NOMO-1 treated with dmso at 0.1 percent for 144 hours (cell line): ENCODE measurements around the gene SRGAP2C.
"Not testable (repeated sequence)": the region's sequence is repeated elsewhere in the genome, so short reads cannot be mapped to it uniquely, and the experiment has no call there.

Experiments used
- DNase-seq: peaks from one replicate; lab custom pipeline; 2025; ENCODE audit not compliant: unreplicated experiment; lab: John Stamatoyannopoulos, UW

SRGAP2C gene

DNA sequence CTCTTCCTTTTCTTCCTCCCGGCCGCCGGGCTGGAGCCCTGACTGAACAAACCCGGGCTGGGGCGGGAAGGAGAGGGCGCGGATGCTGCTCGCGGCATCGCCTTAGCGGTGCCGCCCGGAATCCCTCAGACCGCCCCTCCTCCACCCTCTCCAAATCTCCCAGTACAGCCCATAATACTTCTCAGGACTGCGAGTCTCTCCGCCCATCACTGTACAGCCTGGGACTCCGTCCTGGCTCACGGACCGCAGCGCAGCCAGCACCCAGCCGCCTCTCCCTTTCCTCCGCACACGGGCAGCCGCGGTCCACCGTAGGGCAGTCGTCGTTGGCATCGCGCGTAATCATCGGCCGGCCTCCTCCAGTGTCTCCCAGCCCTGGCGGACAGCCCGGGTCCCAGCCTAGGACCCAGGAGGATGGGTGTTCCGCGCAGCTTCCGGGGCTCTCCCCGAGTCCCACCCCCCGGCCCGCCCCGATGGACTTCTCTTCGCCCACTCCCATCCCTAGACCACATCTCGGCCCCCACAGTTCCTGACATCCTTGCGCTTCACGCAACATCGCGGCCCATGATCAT is 449 bp downstream of the SRGAP2C start:
- DNase-seq, result not testable (repeated sequence)

GRCh38 chr1:121186191-121186590 is 1.4 kb downstream of the SRGAP2C start:
- not testable (repeated sequence) for DNase-seq

- not testable (repeated sequence) for DNase-seq
Measured at GRCh38 chr1:121187914-121188313, 3.1 kb downstream of the SRGAP2C start.

DNA sequence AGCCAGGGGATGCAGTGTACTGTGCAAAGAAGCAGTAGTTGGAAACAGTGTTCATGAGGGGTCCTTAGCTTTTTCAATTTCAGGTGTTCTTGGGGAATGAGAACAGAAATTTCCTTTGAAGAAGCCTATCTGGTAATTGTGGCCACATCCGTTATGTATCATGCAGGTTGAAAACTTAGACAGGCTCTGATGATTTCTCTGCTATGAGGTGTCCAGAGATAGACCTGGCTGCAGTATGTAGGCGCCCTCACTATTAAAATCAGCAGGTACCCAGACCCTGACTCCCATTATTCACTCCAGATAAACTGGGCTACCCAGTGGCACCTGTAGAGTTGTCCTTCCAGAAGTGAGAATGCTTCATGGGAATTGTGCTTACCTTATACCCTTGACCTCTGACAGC is 7.7 kb downstream of the SRGAP2C start:
- DNase-seq, result not testable (repeated sequence)

DNA sequence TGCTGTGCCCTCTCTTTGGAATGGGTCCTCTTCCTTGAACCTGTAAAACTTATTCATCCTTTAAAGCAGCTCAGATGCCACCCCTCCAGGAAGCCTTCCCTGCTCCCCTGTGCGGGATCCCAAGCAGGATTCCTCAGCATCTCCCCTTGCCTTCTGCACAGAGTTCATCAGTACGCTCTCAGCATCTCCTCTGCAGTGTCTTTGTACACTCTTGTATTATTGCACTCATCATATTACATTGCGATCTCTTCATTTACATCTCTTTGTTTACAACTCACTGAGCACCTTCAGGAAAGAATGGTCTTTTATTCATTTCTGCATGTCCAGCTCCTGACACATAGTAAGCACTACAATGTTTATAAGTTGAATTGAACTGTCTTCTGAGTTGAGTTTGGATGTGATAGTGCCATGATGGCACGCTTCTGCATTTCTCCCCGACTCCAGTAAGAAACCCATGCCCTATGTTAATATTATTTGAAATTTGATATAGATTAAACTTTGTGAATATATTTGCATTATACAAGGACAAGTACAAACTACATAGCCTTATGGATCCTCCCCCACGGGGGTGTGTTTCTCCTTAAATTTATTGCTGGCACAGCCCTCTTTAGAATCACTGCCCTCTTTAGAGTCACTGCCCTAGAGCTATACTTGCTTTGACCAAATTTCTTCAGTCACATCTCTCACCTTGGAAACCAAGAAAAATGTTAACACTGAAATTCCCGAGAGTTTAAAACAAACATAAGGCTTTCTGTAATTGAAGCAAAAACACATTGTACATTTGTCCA is 12.5 kb downstream of the SRGAP2C start:
- not testable (repeated sequence) for DNase-seq

DNA sequence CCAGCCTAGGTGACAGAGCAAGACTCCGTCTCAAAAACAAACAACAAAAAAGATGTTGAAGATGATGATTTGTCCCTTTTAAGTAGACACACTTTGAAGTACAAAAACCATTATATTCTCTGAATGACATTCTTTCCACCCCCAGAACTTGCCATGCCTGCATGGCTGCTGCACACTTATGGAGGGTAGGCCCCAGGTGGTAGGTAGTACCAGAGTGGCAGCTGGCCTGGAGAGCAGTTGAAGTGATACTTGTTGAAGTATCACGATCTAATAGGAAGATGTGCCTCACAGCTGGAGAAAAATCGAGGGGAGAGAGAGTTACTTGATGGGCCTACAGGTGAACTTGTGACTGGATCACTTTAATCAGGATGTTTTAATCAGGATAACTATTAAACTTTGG is 15.0 kb downstream of the SRGAP2C start:
- DNase-seq, result not testable (repeated sequence)

DNA sequence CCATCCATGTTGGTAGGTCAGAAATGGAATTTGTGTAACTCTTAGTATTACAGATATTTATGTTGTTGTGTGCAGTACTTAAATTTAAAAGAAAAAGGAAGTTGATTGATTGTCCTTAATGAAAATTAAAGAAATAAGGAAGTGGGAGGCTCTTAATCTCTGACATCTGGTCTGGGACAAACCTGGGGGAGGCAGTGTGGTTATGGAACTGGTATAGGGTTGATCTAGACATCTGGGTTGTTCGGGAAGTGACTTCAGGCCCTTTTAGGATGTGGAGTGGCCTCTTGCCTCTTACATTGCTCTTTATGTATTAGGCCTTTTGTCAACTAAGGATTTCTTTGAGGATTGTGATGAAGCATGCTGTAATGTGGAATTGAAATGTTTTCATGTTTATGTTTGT is 15.5 kb downstream of the SRGAP2C start:
- DNase-seq, result not testable (repeated sequence)

DNA sequence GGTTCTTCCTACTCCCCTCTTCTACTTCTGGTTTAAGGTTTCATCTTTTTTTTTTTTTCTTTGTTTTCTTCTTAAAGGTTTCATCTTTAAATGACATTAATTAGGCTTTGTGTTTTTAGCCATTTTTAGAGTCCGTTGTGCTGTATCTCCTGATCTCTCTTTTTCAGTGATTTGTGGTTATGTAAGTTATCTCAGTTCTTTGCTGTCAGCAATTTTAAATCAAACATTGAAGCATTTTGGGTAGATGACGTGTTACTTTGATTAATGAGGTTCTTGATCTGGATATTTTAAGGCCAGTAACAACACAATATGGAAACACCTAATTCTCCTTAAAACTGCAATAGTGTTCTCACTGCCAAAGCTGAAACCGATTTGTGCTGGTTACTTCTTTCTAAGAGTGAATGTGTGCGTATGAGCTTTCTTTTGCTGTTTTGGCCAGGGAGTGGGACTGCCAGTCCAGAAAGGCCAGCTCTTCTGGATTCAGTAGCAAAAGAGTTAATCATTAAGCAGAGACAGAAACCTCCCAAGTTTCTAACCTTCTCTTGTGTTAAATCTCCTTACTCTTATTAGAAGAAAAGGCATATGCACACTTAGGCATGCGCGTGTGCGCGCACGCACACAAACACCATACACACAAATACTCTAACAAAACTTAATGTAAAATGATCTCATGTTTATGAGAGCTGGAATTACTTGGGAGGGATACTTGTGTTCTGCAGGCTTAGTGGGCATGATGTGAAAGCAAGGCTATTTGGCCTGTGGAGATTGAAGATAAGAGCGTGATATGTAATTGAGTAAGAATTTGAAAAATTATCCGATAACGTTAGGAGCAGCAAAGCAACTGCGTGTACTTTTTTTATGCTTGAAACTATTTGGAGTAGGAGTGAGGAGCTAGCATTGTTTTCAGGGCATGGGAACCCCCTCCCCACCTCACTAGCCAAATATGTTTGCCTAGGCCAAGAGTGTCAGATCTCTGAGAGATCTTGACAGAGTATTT is 16.5 kb downstream of the SRGAP2C start:
- DNase-seq, result not testable (repeated sequence)

GRCh38 chr1:121202986-121203385 is 18.2 kb downstream of the SRGAP2C start:
- not testable (repeated sequence) for DNase-seq

GRCh38 chr1:121205786-121206711 is 21.3 kb downstream of the SRGAP2C start:
- not testable (repeated sequence) for DNase-seq

DNA sequence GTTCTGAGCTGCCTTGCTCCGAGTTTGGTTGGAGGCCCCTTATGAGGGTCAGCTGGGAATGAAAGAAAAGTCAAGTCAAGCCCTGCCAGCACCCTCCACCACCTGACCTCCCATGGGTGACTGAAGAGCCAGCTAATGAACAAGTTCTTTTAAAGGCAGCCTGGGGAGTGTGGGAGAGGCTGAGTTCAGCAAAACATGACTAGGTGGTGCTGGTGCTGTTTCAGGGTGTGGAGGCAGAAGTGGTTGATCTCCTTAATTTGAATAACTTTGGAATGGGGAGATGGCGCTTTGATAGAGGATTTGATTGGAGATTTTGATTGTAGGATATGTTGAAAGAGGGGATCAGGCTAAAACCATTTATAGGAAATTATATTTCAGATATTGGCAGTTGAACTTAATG is 22.6 kb downstream of the SRGAP2C start:
- DNase-seq, result not testable (repeated sequence)

DNA sequence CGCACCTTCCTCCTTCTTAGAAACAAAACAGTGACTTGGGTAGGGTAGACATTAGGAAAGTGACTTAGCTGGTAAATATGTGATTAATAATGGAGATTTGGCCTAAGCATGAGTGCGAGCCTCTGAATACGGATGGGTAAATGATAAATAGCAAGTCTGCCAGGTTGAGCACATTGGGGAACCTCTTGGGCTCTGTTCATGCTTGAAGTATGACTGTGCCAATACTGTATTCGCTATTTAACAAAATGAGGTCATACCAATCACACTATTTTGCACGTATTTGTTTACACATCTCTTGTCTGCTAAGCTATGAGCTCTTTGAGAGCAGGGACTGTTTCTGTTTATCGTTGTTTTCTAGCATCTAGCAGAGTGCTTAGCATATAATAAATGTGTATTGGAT is 23.6 kb downstream of the SRGAP2C start:
- DNase-seq, result not testable (repeated sequence)

DNA sequence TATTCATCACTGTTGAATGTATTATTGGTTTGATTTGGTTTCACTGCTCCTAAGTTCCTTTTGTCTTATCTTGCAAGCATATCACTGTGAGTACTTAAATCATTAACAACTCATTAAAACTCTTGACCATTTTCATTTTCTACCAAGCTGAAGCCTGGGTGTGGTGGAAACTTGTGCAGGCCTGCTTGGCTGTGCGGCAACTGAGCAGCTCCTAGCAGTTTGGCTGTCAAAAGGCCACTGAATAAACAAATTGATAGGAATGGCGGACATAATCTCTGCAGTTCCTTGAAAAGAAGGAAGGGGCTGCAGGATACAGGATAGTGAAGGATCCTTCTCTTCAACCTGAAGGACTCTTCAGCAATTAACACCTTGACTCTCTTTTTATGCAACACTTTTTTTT is 26.0 kb downstream of the SRGAP2C start:
- DNase-seq, result not testable (repeated sequence)

DNA sequence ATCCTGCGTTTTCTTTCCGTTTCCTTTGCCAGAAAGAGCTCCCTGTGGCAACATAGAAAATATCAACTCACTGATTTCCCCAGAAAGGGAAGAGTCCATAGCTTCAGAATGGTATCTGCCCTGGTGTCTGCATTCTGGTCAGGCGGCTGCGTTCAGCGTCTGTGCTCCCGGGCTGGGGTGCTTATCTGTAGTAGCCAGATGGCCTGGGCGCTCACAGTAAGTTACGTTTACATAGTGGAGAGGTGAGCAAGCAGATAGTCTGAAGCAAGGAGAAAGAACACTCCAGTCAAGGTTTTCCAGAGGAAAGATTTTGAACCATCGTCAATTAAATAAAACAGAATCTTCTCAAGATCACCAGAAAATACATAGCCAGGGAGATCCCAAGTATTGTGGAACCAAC is 28.7 kb downstream of the SRGAP2C start:
- DNase-seq, result not testable (repeated sequence)

DNA sequence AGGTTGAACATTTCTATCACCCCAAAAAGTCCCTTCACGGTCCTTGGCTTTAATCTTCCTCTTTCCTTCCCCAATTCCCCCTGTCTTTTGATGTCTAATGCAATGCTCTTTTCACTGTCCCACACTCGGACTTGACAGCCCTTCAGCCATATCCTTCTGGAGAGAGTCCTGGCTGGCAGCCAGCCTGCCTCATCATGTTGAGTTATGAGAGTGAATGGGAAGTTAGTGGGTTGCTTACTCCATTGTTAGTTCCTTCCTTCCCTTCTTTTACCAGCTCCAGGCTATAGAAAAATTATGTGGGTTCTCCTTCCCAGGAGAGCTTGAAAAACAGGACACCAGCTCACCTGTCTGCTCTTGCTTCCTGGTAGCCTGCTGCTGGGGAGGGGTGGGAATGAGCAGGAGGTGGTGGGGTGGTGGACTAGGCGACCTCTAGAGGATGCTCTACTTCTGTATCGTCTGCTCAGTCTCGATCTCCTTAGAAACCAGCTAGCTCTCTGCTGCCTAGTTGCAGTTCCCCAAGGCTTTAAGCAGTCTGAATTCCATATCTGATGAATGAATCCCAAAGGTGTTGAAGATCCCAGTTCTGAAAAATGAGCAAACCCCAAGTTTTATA is 29.9 kb downstream of the SRGAP2C start:
- DNase-seq, result not testable (repeated sequence)

GRCh38 chr1:121215699-121216417 is 31.1 kb downstream of the SRGAP2C start:
- DNase-seq, result not testable (repeated sequence)

GRCh38 chr1:121216676-121217075 is 31.9 kb downstream of the SRGAP2C start:
- not testable (repeated sequence) for DNase-seq

DNA sequence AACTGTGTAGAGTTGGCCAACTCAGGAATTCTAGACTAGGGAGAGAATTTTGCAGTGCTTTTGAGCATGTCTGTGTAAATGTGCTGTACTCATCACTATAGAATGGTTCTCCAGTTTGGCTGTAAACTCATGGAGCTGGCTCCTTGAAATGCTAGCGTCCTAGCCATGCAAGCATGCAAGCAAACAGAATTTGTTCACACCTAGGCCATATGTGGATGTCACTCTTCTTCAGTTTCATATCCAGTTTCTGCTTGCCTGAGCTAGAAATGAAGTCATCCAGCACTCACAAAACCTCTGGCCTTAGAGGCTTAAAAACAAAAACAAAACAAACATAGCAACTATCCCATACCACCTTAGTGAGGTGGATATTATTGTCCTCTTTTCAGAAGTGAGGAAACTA is 37.0 kb downstream of the SRGAP2C start:
- not testable (repeated sequence) for DNase-seq

- not testable (repeated sequence) for DNase-seq
Measured at GRCh38 chr1:121224714-121225113, 39.9 kb downstream of the SRGAP2C start.
